Left ventricle myocardium superior (tissue), 1 donor: ENCODE results near the gene TCF25. TPM values are rescaled to one million over a fixed set of nuclear protein-coding genes. Genes with fewer than 3 reads are reported as not detected.
A peak's percentile ranks its signal among the peaks of the same experiment; 100 is the strongest.

Source experiments
- ATAC-seq: fragments of 200-7000 bp; cut with Tn5 transposase; one replicate; pipeline ENCODE4 v1.9.1; 2020; ENCODE audit warnings: mild to moderate bottlenecking, moderate library complexity
- DNase-seq: peaks from one replicate; pipeline ENCODE4 v3.0.0-alpha.2; 2020
- intact Hi-C: fragments of 100-400 bp; cut with micrococcal nuclease; formaldehyde crosslinking; loops from one replicate; pipeline ENCODE4 v1.11.0; 2022
- total RNA-seq: library from RNA; stranded (reverse); fragmentation: NEBNext Ultra II Directional; extraction: Animal tissue kit (Norgen Biotek cat#: 25700); gene quantifications from one replicate; pipeline ENCODE4 v1.2.1, GENCODE V29; 2021
- donor health status: DM: no; HTN: yes; CAD: no; lungs with severe emphysema.

Gene TCF25
- total RNA-seq, 1 donor from 2014 or later = 86.3 TPM

DNA sequence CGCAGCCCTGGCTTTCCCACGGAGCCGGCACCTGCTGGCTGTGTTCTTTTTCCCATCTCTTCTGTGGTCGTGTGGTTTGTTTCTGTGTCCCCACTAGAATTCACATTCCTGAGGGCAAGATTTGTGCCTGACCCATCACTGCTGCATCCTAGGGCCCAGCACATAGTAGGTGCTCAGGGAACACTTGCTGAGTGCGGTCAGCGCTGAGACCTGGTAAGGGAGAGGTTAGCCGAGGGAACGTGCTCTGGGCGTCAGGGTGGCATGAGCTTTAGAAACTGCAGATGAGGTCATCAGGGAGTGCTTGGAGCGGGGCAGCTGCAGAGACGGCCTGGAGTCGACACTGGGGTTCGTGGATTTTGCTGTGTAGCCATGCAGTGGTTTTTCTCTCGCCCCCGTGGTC, 81.1 kb downstream of the TCF25 start:
- intact Hi-C loops = no loop called here
- no peak for DNase-seq
- no peak for ATAC-seq

DNA sequence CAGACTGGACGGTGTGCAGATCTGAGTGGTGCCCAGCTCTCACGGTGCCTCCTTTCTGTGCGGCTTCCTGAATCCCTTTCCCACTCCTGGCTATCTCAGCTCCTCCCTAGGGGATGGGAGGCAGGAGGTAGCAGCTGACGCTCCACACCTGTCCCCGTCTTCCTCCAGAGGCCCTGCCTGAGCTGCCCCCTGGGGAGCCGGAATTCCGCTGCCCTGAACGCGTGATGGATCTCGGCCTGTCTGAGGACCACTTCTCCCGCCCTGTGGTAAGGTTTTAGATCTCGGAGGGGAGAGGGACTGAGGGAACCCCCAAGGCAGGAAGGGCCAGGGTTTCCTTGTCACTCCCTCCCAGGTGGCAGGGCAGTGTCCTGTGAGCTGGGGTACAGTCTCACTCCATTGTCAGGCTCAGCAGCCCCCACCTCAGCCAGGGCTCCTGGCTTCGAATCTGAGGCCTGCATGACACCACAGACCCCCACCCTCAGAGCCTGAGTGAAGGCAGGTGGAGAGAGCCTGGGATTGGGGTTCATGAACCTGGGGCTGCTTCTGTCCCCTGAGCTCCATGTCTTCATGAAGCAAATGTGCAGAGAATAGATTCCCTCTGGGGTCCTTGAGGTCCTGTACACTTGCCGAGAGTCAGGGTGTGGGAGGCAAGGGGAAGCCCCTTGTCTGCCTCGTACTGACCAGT, 81.8 kb downstream of the TCF25 start:
- ATAC-seq (no peak), DNase-seq (no peak)
- intact Hi-C loops = no loop called here

- intact Hi-C loops = no loop called here
- DNase-seq (no peak), ATAC-seq (peak; percentile 26)
Observed at GRCh38 chr16:89956505-89957215, 83.3 kb downstream of the TCF25 start.

DNA sequence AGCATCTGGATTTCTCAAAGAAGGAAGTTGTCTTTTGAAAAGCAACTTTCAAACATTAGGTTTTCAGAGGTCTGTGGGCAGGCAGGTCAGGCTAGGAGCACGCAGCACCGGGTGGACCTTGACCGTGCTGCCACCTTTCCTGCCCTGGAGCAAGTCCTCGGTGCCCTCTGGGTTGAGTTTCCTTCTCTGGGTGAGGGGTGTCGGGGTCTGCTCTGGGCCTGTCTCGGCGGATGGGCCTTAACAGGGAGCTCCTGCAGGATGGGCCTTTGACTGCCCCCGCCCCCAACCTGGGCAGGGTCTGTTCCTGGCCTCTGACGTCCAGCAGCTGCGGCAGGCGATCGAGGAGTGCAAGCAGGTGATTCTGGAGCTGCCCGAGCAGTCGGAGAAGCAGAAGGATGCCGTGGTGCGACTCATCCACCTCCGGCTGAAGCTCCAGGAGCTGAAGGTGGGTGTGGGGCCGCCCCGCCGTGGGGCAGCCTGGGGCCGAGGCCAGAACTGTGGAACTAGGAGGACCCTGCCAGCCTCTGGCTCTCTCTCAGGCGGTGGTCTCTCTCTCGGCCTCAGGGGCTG, 83.9 kb downstream of the TCF25 start:
- DNase-seq = no peak
- peak; percentile 9 for ATAC-seq
- intact Hi-C loops = no loop called here

GRCh38 chr16:89958068-89958467, 84.7 kb downstream of the TCF25 start:
- intact Hi-C loops = no loop called here
- ATAC-seq (peak; percentile 54), DNase-seq (peak; percentile 58)

DNA sequence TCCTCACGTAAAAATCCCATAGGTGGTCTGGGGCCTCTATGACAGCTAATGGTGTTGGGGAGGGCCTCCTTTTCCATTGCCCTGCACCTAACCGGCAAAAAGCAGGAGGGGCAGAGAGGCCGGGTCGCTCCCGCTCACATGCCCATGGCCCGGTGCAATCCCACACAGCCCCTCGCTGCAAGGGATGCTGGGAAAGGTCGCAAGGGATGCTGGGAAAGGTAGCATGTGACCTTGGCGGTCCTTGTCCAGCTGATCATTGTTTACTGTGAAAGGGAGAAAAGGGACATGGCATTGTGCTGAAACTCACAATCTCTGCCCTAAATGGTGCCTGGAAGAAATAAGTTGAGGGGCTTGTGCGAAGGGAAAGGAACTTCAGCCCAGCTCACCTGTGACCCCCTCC, 85.2 kb downstream of the TCF25 start:
- intact Hi-C loops = no loop called here
- no peak for DNase-seq
- no peak for ATAC-seq

- no peak for ATAC-seq
- intact Hi-C loops = no loop called here
- no peak for DNase-seq
Observed at GRCh38 chr16:89960966-89961365, 87.6 kb downstream of the TCF25 start.

Other genes starting within 250 kb of the TCF25 start
- gene CHMP1A, start 215.9 kb upstream of the TCF25 start, total RNA-seq = 36.5 TPM
- gene SPATA33, start 215.8 kb upstream of the TCF25 start, total RNA-seq = 2.6 TPM
- gene CDK10, start 186.9 kb upstream of the TCF25 start, total RNA-seq = 23.6 TPM
- 2.3 TPM for gene SPATA2L, start 171.9 kb upstream of the TCF25 start, total RNA-seq
- gene VPS9D1, start 152.7 kb upstream of the TCF25 start, total RNA-seq = 13.7 TPM
- 12.2 TPM for gene ZNF276, start 152.1 kb upstream of the TCF25 start, total RNA-seq
- gene FANCA, start 56.9 kb upstream of the TCF25 start, total RNA-seq = 1.2 TPM
- gene SPIRE2, start 45.1 kb upstream of the TCF25 start, total RNA-seq = 0.77 TPM
- gene MC1R, start 45.3 kb downstream of the TCF25 start, total RNA-seq = 1.1 TPM
- gene TUBB3, start 49.8 kb downstream of the TCF25 start, total RNA-seq = 1.8 TPM
- gene DEF8, start 75.2 kb downstream of the TCF25 start, total RNA-seq = 53.2 TPM
- gene DBNDD1, start 145.9 kb downstream of the TCF25 start, total RNA-seq = 6.3 TPM
- not detected for gene PRDM7, start 203.7 kb downstream of the TCF25 start, total RNA-seq